ENCODE measurements around the gene CLSTN2.
A peak's percentile ranks its signal among the peaks of the same experiment; 100 is the strongest.

Gene CLSTN2

GRCh38 chr3:140128217-140128616, 193.2 kb downstream of the CLSTN2 start:
- no peak overlapping the region for H3K18ac ChIP-seq (ENCODE audit: low read length)
- no peak overlapping the region for H2BK12ac ChIP-seq (ENCODE audit: low read length)
- no peak overlapping the region for H4K8ac ChIP-seq (ENCODE audit: low read depth, low read length)
- no peaks in the 10 kb centered on the region for H3K27me3 ChIP-seq (ENCODE audit: insufficient read depth, low read length)
- no peak overlapping the region for H3K4me3 ChIP-seq (ENCODE audit: low read depth, low read length)
- no peak overlapping the region for H3K4ac ChIP-seq (ENCODE audit: low read depth, low read length)
- no peak for DNase-seq
- H3K4me1 ChIP-seq (ENCODE audit: control insufficient read depth in 1 of 2, insufficient read depth in 2 of 2, low read length in 2 of 2): no peaks in the 10 kb centered on the region
- H3K9ac ChIP-seq (ENCODE audit: low read length): no peak overlapping the region
- H3K79me1 ChIP-seq (ENCODE audit: low read length): no peaks in the 10 kb centered on the region
- H3K23ac ChIP-seq (ENCODE audit: low read length): no peak overlapping the region
- H4K12ac ChIP-seq (ENCODE audit: low read depth, low read length): no peak overlapping the region
- no peak overlapping the region for H2BK120ac ChIP-seq (ENCODE audit: insufficient read depth, low read length, poor library complexity)
- H3K79me2 ChIP-seq (ENCODE audit: control insufficient read depth, insufficient read depth, low read length, poor library complexity): no peaks in the 10 kb centered on the region
- no peaks in the 10 kb centered on the region for H3K36me3 ChIP-seq (ENCODE audit: control insufficient read depth in 1 of 2, insufficient read depth in 2 of 2, low read length in 2 of 2)
- no peak overlapping the region for H3K4me2 ChIP-seq (ENCODE audit: low read length)
- H3K14ac ChIP-seq (ENCODE audit: low read length): no peak overlapping the region
- H2BK5ac ChIP-seq (ENCODE audit: low read depth, low read length, poor library complexity): no peak overlapping the region
- no peak overlapping the region for H2AK5ac ChIP-seq (ENCODE audit: low read length)
- no CpG with 5 or more reads among the region's 1 CpG for WGBS (ENCODE audit: extremely low coverage, insufficient coverage, insufficient read length)
- no peak overlapping the region for H3K27ac ChIP-seq (ENCODE audit: low read depth, low read length)
- H2AFZ ChIP-seq (ENCODE audit: insufficient read depth, low read length, poor library complexity): no peak overlapping the region
- no peaks in the 10 kb centered on the region for H3K9me3 ChIP-seq (ENCODE audit: insufficient read depth, low read depth, low read length)
- no peak overlapping the region for H4K91ac ChIP-seq (ENCODE audit: low read depth, low read length)

- Histone ChIP-seq H2BK5ac (ENCODE audit: low read depth, low read length, poor library complexity) (no peak overlapping the region), H3K14ac (ENCODE audit: low read length) (no peak overlapping the region), H3K9ac (ENCODE audit: low read length) (no peak overlapping the region), H2BK120ac (ENCODE audit: insufficient read depth, low read length, poor library complexity) (no peak overlapping the region), H3K27me3 (ENCODE audit: insufficient read depth, low read length) (no peaks in the 10 kb centered on the region), H3K9me3 (ENCODE audit: insufficient read depth, low read depth, low read length) (no peaks in the 10 kb centered on the region), H3K79me2 (ENCODE audit: control insufficient read depth, insufficient read depth, low read length, poor library complexity) (no peaks in the 10 kb centered on the region), H3K4me1 (ENCODE audit: control insufficient read depth in 1 of 2, insufficient read depth in 2 of 2, low read length in 2 of 2) (no peaks in the 10 kb centered on the region), H3K36me3 (ENCODE audit: control insufficient read depth in 1 of 2, insufficient read depth in 2 of 2, low read length in 2 of 2) (no peaks in the 10 kb centered on the region), H3K18ac (ENCODE audit: low read length) (no peak overlapping the region), H4K8ac (ENCODE audit: low read depth, low read length) (no peak overlapping the region), H3K79me1 (ENCODE audit: low read length) (no peaks in the 10 kb centered on the region), H3K4ac (ENCODE audit: low read depth, low read length) (no peak overlapping the region), H4K12ac (ENCODE audit: low read depth, low read length) (no peak overlapping the region), H2BK12ac (ENCODE audit: low read length) (no peak overlapping the region), H2AFZ (ENCODE audit: insufficient read depth, low read length, poor library complexity) (no peak overlapping the region), H3K23ac (ENCODE audit: low read length) (no peak overlapping the region), H3K27ac (ENCODE audit: low read depth, low read length) (no peak overlapping the region), H3K4me3 (ENCODE audit: low read depth, low read length) (no peak overlapping the region), H2AK5ac (ENCODE audit: low read length) (no peak overlapping the region), H3K4me2 (ENCODE audit: low read length) (no peak overlapping the region), H4K91ac (ENCODE audit: low read depth, low read length) (no peak overlapping the region)
- no CpG with 5 or more reads among the region's 5 CpGs for WGBS (ENCODE audit: extremely low coverage, insufficient coverage, insufficient read length)
- peak in 1 of 2 donors; percentile 50 for DNase-seq
Measured at GRCh38 chr3:140128631-140129030, 193.6 kb downstream of the CLSTN2 start.

DNA sequence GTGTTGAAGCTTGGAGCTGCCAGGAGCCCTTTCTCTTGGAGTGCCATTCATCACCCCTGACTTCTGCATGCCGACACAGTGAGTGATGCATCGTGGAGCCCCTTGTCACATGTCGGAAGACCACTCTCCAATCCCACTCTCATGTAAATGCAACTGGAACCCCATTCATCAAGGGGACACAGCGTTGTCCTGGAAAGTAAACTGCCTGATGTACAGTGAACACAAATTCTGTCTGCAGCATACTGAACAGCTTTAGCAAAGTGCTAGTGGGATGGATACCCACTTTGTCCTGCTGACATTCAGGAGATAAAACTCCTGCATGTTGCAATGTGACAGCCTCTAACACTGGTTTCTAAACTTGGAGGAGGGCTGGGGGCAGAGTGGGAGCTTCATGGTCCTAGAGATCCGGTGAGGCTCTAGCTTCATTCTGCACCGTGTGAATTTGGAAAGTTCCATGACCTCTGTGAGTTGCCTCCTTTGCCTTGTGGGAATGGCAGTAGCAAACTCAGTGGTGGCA, 194.8 kb downstream of the CLSTN2 start:
- Histone ChIP-seq H3K9ac (ENCODE audit: low read length) (no peak overlapping the region), H2BK5ac (ENCODE audit: low read depth, low read length, poor library complexity) (no peak overlapping the region), H3K79me1 (ENCODE audit: low read length) (no peaks in the 10 kb centered on the region), H3K23ac (ENCODE audit: low read length) (no peak overlapping the region), H2AK5ac (ENCODE audit: low read length) (no peak overlapping the region), H3K27ac (ENCODE audit: low read depth, low read length) (no peak overlapping the region), H3K18ac (ENCODE audit: low read length) (no peak overlapping the region), H3K4me3 (ENCODE audit: low read depth, low read length) (no peak overlapping the region), H4K12ac (ENCODE audit: low read depth, low read length) (no peak overlapping the region), H3K14ac (ENCODE audit: low read length) (no peak overlapping the region), H3K4me2 (ENCODE audit: low read length) (no peak overlapping the region), H3K79me2 (ENCODE audit: control insufficient read depth, insufficient read depth, low read length, poor library complexity) (no peaks in the 10 kb centered on the region), H3K27me3 (ENCODE audit: insufficient read depth, low read length) (no peaks in the 10 kb centered on the region), H2AFZ (ENCODE audit: insufficient read depth, low read length, poor library complexity) (no peak overlapping the region), H4K8ac (ENCODE audit: low read depth, low read length) (no peak overlapping the region), H2BK120ac (ENCODE audit: insufficient read depth, low read length, poor library complexity) (no peak overlapping the region), H3K4ac (ENCODE audit: low read depth, low read length) (no peak overlapping the region), H3K36me3 (ENCODE audit: control insufficient read depth in 1 of 2, insufficient read depth in 2 of 2, low read length in 2 of 2) (no peaks in the 10 kb centered on the region), H3K9me3 (ENCODE audit: insufficient read depth, low read depth, low read length) (no peaks in the 10 kb centered on the region), H2BK12ac (ENCODE audit: low read length) (no peak overlapping the region), H3K4me1 (ENCODE audit: control insufficient read depth in 1 of 2, insufficient read depth in 2 of 2, low read length in 2 of 2) (no peaks in the 10 kb centered on the region), H4K91ac (ENCODE audit: low read depth, low read length) (no peak overlapping the region)
- WGBS (ENCODE audit: extremely low coverage, insufficient coverage, insufficient read length): no CpG with 5 or more reads among the region's 6 CpGs
- no peak for DNase-seq

GRCh38 chr3:140131895-140132294, 196.9 kb downstream of the CLSTN2 start:
- H3K9ac ChIP-seq (ENCODE audit: low read length): no peak overlapping the region
- H3K79me2 ChIP-seq (ENCODE audit: control insufficient read depth, insufficient read depth, low read length, poor library complexity): no peaks in the 10 kb centered on the region
- no CpG with 5 or more reads among the region's 3 CpGs for WGBS (ENCODE audit: extremely low coverage, insufficient coverage, insufficient read length)
- no peaks in the 10 kb centered on the region for H3K79me1 ChIP-seq (ENCODE audit: low read length)
- no peak overlapping the region for H4K8ac ChIP-seq (ENCODE audit: low read depth, low read length)
- no peak overlapping the region for H3K4ac ChIP-seq (ENCODE audit: low read depth, low read length)
- H4K91ac ChIP-seq (ENCODE audit: low read depth, low read length): no peak overlapping the region
- H2AK5ac ChIP-seq (ENCODE audit: low read length): no peak overlapping the region
- H2BK120ac ChIP-seq (ENCODE audit: insufficient read depth, low read length, poor library complexity): no peak overlapping the region
- H3K4me1 ChIP-seq (ENCODE audit: control insufficient read depth in 1 of 2, insufficient read depth in 2 of 2, low read length in 2 of 2): no peaks in the 10 kb centered on the region
- H3K4me2 ChIP-seq (ENCODE audit: low read length): no peak overlapping the region
- no peak overlapping the region for H4K12ac ChIP-seq (ENCODE audit: low read depth, low read length)
- H3K9me3 ChIP-seq (ENCODE audit: insufficient read depth, low read depth, low read length): no peaks in the 10 kb centered on the region
- no peak overlapping the region for H3K27ac ChIP-seq (ENCODE audit: low read depth, low read length)
- no peaks in the 10 kb centered on the region for H3K27me3 ChIP-seq (ENCODE audit: insufficient read depth, low read length)
- no peaks in the 10 kb centered on the region for H3K36me3 ChIP-seq (ENCODE audit: control insufficient read depth in 1 of 2, insufficient read depth in 2 of 2, low read length in 2 of 2)
- no peak overlapping the region for H3K4me3 ChIP-seq (ENCODE audit: low read depth, low read length)
- H3K14ac ChIP-seq (ENCODE audit: low read length): no peak overlapping the region
- H2BK5ac ChIP-seq (ENCODE audit: low read depth, low read length, poor library complexity): no peak overlapping the region
- H3K23ac ChIP-seq (ENCODE audit: low read length): no peak overlapping the region
- H2BK12ac ChIP-seq (ENCODE audit: low read length): no peak overlapping the region
- no peak overlapping the region for H2AFZ ChIP-seq (ENCODE audit: insufficient read depth, low read length, poor library complexity)
- DNase-seq: no peak
- no peak overlapping the region for H3K18ac ChIP-seq (ENCODE audit: low read length)
